GM21367 (cell line): ENCODE results near the gene ZNF195.
"Not testable (repeated sequence)": the region's sequence is repeated elsewhere in the genome, so short reads cannot be mapped to it uniquely, and the experiment has no call there.

ENCODE experiments used
- ATAC-seq: cut with Tn5 transposase; IDR thresholded peaks from one replicate; pipeline ENCODE4 v1.9.1; 2021; ENCODE audit not compliant: unreplicated experiment

The ZNF195 gene

GRCh38 chr11:3356858-3357257 lies 22.1 kb downstream of the ZNF195 start:
- ATAC-seq = no peak

GRCh38 chr11:3353066-3353465 lies 25.9 kb downstream of the ZNF195 start:
- no peak for ATAC-seq

GRCh38 chr11:3347127-3347526 lies 31.8 kb downstream of the ZNF195 start:
- ATAC-seq = no peak

GRCh38 chr11:3346587-3346986 lies 32.4 kb downstream of the ZNF195 start:
- ATAC-seq = no peak

GRCh38 chr11:3345736-3346135 lies 33.2 kb downstream of the ZNF195 start:
- no peak for ATAC-seq

GRCh38 chr11:3344327-3345174 lies 34.4 kb downstream of the ZNF195 start:
- no peak for ATAC-seq

GRCh38 chr11:3342709-3343108 lies 36.2 kb downstream of the ZNF195 start:
- ATAC-seq = no peak

- no peak for ATAC-seq
Observed at GRCh38 chr11:3341298-3341697, 37.6 kb downstream of the ZNF195 start.

GRCh38 chr11:3340025-3340424 lies 38.9 kb downstream of the ZNF195 start:
- no peak for ATAC-seq

- ATAC-seq = no peak
Observed at GRCh38 chr11:3339340-3339624, 39.7 kb downstream of the ZNF195 start.

- no peak for ATAC-seq
Observed at GRCh38 chr11:3338569-3339339, 40.2 kb downstream of the ZNF195 start.

GRCh38 chr11:3336420-3336819 lies 42.5 kb downstream of the ZNF195 start:
- not testable (repeated sequence) for ATAC-seq

GRCh38 chr11:3333157-3333556 lies 45.8 kb downstream of the ZNF195 start:
- ATAC-seq = not testable (repeated sequence)

- ATAC-seq = not testable (repeated sequence)
Observed at GRCh38 chr11:3331078-3331477, 47.9 kb downstream of the ZNF195 start.

- not testable (repeated sequence) for ATAC-seq
Observed at GRCh38 chr11:3330064-3330463, 48.9 kb downstream of the ZNF195 start.

- not testable (repeated sequence) for ATAC-seq
Observed at GRCh38 chr11:3328503-3328902, 50.4 kb downstream of the ZNF195 start.

GRCh38 chr11:3326450-3326849 lies 52.5 kb downstream of the ZNF195 start:
- not testable (repeated sequence) for ATAC-seq

- not testable (repeated sequence) for ATAC-seq
Observed at GRCh38 chr11:3324724-3325123, 54.2 kb downstream of the ZNF195 start.
